Hematopoietic multipotent progenitor cell treated with erythropoietin and hydrocortisone succinate and interleukin-3 and kit ligand, for 6 days (in vitro differentiated cells): Measurements from ENCODE around the gene KIAA1958.
"Not testable (repeated sequence)": the region's sequence is repeated elsewhere in the genome, so short reads cannot be mapped to it uniquely, and the experiment has no call there.

Experiments
- DNase-seq: peaks from one replicate; pipeline ENCODE4 v3.0.0-alpha.2; 2015

The KIAA1958 gene

DNA sequence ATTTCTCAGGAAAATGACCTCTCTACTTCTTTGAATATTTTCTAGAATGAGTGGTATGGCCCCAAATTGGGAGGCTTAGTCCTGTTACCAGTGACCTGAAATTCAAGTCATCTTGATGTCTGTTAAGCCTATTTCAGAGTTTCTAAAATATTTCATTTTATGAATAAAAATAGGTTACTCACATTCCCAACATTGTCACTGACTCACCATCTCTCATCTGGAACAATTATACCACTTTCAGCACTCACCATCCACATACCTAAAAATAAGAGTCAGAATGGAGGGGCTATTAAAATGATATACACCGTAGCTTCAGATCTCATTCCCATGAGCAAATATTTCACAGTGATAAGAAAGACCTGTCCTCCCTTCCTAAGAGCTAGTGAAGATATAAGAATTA lies 71.8 kb downstream of the KIAA1958 start:
- DNase-seq, result no peak

GRCh38 chr9:112558978-112559377 lies 72.4 kb downstream of the KIAA1958 start:
- no peak for DNase-seq

- DNase-seq, result peak; percentile 64
Measured at GRCh38 chr9:112559629-112560413, 73.2 kb downstream of the KIAA1958 start.

- peak; percentile 22 for DNase-seq
Measured at GRCh38 chr9:112562235-112562958, 75.8 kb downstream of the KIAA1958 start.

DNA sequence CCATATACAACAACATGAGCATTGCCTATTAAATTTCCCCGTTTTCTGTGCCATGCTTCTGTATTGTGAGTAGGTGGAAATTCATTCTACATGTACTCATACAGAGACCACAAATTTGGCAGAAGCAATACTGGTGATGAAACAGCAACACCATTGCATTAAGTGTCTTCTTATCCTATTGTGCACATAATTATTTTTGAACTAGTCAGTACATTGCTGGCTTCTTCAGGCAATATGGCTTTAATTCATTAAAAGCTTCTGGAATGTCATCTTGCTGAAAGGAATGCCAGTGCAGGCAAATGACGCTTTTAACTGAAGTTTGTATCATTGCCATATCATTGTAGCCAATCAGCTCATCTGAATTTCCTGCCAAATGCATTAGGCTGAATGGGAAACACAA lies 82.6 kb downstream of the KIAA1958 start:
- peak; percentile 20 for DNase-seq

DNA sequence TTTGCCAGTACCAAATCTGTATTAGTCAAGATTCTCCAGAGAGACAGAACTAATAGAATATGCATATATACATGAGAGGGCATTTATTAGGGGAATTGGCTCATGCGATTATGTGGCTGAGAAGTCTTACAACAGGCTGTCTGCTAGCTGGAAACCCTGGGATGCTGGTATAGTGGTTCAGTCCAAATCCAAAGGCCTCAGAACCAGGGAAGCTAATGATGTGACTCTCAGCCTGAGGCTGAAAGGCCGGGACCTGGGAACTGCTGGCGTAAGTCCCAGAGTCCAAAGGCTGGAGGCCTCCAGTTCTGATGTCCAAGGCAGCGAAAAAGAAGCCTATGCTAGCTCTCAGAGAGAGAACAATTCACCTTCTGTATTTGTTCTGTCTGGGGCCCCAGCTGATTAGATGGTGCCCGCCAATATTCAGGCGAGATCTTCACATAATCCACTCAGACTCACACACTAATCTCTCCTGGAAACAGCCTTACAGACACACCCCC lies 84.1 kb downstream of the KIAA1958 start:
- no peak for DNase-seq

DNA sequence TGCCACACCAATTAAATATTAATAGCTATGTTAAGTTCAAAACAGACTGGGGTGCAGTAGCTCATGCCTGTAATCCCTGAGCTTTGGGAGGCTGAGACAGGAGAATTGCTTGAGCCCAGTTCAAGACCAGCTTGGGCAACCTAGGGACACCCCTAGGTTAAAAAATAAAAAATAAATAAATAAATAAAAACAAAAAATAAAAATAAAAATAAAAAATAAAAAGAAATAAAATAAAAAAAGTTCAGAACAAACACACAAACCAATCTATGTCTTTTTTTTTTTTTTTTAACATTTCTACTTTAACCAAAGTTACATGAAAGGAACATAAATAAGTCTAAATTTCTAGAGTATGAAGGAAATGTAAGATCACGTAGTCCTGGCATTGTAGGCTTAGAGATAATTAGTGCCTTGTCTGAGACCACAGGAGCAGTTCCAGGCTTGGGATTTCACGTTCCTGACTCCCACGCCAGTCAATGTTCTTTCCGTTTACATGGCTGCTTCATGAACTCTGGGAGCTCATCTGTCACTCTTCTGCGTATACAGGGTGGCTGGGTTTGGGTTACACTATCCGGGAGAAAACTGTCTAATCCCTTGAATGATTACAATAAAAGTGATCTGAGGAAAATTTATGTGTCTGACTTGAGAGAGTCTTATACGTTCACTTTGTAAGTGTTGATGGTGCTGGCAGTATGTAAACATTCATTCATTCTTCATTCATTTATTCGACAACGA lies 85.2 kb downstream of the KIAA1958 start:
- no peak for DNase-seq

GRCh38 chr9:112572416-112572815 lies 85.8 kb downstream of the KIAA1958 start:
- no peak for DNase-seq

- DNase-seq, result no peak
Measured at GRCh38 chr9:112574008-112574407, 87.4 kb downstream of the KIAA1958 start.

DNA sequence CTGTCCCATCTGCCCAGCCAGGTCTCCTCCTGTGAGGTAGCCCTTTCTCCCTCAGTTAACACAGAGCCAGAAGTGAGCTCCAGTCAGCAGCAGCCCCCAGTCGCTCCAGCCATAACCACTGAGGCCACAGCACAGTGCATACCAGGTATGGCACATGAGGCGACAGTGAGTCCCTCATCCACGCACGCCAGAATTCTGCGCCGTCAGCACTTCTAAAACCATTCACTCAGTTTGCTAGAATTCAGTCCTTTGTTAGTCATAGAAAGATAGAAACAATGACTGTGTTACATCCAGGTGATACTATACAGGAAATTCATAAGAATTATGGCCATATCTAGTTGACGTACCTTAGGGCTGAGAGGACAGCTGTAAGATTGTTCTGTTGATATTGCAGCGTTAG lies 88.5 kb downstream of the KIAA1958 start:
- no peak for DNase-seq

DNA sequence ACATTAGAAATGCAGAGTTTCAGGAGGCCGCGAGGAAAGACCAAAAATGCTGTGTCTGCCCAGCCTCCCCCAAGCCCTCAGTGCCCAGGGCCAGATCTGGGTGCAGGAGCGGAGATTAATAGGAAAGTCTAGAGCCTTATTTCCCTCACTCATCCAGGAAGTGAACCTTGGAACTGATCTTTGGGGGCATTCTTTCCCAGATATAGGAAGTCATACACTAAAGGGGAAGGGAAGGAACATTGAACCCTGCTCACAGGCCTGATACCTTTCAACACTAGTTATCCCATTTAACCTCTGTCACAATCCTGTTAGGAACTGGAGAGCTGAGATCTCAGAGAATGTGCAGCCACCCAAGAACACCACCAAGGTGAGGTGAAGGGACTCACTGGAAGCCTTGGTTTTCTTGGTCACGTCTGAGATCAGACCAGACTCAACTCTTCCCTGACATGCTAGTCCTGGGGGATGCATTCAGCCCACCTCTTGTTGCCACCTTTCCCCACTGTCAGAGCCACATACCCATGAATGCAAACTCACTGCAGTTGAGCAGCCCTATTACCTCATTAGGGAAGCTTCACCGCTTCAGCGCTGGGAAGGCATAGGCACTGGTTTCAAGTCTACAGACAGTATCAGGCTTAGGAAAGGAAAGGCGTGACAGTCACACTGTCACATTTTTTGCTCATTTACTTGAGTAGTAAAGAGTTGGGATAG lies 95.0 kb downstream of the KIAA1958 start:
- DNase-seq, result no peak

GRCh38 chr9:112582371-112583262 lies 96.0 kb downstream of the KIAA1958 start:
- no peak for DNase-seq

GRCh38 chr9:112586599-112587155 lies 100.0 kb downstream of the KIAA1958 start:
- no peak for DNase-seq

- not testable (repeated sequence) for DNase-seq
Measured at GRCh38 chr9:112591875-112592274, 105.2 kb downstream of the KIAA1958 start.

GRCh38 chr9:112599732-112600131 lies 113.1 kb downstream of the KIAA1958 start:
- DNase-seq, result no peak

DNA sequence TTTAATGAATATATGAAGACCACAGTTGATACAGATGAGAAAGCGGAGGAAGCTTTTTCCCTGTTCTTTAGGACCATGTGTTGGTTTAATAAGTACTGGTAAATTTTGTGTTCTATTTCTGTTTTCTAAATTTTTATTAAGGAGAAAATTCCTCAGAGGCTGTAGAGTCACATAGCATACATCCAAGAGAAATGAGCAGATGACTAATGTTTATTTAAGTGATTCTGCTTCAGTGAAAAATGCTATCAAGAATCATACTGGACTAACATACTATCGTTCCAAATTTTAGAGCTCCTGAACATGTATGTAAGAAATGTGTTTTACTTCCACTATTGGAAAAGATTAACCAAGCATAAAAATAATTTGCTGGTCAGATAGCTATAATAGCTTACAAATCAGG lies 115.0 kb downstream of the KIAA1958 start:
- DNase-seq, result no peak

DNA sequence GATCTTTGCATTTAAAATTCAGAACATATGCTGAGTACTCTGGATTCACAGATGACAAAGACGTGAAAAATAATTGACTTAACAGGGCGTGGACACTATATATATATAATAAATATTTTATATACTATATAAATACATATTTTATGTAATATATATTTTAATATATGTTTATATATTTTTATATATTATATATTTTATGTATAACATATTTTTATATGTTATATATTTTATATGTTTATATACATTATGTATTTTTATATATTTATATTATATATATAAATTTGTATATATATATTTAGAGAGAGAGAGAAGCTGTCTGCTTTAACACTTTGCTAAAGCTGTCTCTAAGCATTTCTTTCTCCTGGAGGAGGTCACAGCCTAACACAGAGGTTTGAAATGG lies 118.2 kb downstream of the KIAA1958 start:
- DNase-seq, result no peak

DNA sequence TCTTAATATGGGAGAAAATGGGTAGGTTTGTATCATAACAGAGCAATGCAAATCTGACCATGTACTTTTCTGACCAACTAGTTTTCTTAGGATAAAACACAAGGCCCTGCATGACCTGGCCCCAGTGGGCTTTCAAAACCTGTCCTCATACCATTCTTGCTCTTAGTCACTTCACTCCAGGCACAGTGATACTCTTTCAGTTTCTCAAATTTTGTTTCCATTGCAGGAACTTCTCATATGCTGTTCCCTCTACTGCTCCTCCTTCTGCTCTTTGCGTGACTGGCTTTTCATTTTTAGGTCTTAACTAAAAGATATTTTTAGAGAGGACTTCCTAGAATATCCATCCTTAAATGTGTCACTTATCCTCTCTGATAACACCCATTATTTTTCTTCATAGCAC lies 118.9 kb downstream of the KIAA1958 start:
- no peak for DNase-seq

- DNase-seq, result no peak
Measured at GRCh38 chr9:112605963-112606699, 119.5 kb downstream of the KIAA1958 start.

DNA sequence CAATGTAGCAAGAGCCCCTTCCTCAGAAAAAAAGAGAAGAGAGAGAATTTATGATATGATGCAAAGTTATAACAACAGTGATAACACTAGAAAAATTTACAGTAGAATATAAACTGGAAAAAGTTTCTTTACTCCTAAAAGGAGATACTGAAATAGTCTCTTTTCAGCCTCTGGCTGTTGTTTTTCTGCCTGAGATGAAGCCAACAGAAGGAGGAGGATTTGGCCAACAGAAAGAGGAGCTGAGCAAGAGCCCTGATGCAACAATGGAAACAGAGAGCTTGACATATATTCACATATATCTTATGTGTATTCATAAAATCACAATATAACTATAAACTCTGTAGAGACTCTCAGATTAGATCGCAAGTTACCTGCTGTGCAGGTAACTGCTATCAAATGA lies 122.2 kb downstream of the KIAA1958 start:
- DNase-seq, result no peak
